ENCODE measurements around the gene PPP6R2.

- no peak for TF ChIP-seq USF2 (IDR thresholded peaks at IDR 0.05)
- no peak for TF ChIP-seq CEBPB (IDR thresholded peaks at IDR 0.05)
- TF ChIP-seq CBX2 (IDR thresholded peaks at IDR 0.05; ENCODE audit: borderline replicate concordance, low read depth) = no peak
- no peak for TF ChIP-seq POLR2A (IDR thresholded peaks at IDR 0.05; ENCODE audit: low read length)
- no peak for TF ChIP-seq MAZ (IDR thresholded peaks at IDR 0.05; ENCODE audit: borderline replicate concordance, low read depth, low read length)
- TF ChIP-seq, protein P1, sequence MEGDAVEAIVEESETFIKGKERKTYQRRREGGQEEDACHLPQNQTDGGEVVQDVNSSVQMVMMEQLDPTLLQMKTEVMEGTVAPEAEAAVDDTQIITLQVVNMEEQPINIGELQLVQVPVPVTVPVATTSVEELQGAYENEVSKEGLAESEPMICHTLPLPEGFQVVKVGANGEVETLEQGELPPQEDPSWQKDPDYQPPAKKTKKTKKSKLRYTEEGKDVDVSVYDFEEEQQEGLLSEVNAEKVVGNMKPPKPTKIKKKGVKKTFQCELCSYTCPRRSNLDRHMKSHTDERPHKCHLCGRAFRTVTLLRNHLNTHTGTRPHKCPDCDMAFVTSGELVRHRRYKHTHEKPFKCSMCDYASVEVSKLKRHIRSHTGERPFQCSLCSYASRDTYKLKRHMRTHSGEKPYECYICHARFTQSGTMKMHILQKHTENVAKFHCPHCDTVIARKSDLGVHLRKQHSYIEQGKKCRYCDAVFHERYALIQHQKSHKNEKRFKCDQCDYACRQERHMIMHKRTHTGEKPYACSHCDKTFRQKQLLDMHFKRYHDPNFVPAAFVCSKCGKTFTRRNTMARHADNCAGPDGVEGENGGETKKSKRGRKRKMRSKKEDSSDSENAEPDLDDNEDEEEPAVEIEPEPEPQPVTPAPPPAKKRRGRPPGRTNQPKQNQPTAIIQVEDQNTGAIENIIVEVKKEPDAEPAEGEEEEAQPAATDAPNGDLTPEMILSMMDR (IDR thresholded peaks at IDR 0.05) = no peak
- TF ChIP-seq ESRRA (IDR thresholded peaks at IDR 0.05; ENCODE audit: borderline replicate concordance, low read length) = no peak
These were observed 26.7 kb upstream of the PPP6R2 start for GRCh38 chr22:50316114-50317065.

Measured in A549 (cell line).